T-helper 1 cell treated with Interleukin-12 subunit alpha and Interleukin-12 subunit beta and Interleukin-4 antibody, amounts not matched to agents 30 ng/mL and 1 ng/mL, for 36 hours (primary cell): ENCODE measurements around the gene SOCS3. TPM values are rescaled to one million over a fixed set of nuclear protein-coding genes. Genes with fewer than 3 reads are reported as not detected.

Experiments used
- intact Hi-C: fragments of 100-400 bp; cut with micrococcal nuclease; formaldehyde crosslinking; loops from one replicate; pipeline ENCODE4 v1.15.1; 2024
- total RNA-seq: library from RNA; stranded (reverse); gene quantifications from 2 replicates; pipeline ENCODE4 v1.2.3, GENCODE V29; 2022

The SOCS3 gene, protein sequence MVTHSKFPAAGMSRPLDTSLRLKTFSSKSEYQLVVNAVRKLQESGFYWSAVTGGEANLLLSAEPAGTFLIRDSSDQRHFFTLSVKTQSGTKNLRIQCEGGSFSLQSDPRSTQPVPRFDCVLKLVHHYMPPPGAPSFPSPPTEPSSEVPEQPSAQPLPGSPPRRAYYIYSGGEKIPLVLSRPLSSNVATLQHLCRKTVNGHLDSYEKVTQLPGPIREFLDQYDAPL
- total RNA-seq = 198 and 201 TPM in 2 replicates

DNA sequence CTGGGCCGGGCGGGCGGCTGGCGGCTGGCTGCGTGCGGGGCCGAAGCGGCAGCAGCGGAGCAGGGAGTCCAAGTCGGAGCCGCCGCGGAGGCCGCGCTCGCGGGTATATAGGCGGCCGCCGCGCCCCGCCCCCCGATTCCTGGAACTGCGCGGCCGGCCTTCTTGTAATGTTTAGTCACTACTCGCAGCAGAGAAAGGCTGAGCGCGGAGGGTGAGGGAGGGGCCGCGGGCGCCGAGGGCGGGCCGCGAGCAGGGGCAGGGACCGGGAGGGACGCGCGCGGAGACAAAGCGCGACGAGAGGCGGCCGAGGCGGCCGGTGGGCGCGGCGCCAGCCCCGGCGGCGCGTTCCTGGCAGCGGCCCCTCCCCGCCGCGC, at the start of gene SOCS3:
TSS of gene SOCS3 (minus strand) at position 81 of the 374 bp plus-strand sequence. CDS start 982 bp downstream, outside the sequence.
- intact Hi-C loops = loop anchor here (1.0 to 5.0 kb wide), 11 partner anchors 18 to 480 kb away; partner anchors contain the start of genes CYTH1, PGS1, TNRC6C and USP36

DNA sequence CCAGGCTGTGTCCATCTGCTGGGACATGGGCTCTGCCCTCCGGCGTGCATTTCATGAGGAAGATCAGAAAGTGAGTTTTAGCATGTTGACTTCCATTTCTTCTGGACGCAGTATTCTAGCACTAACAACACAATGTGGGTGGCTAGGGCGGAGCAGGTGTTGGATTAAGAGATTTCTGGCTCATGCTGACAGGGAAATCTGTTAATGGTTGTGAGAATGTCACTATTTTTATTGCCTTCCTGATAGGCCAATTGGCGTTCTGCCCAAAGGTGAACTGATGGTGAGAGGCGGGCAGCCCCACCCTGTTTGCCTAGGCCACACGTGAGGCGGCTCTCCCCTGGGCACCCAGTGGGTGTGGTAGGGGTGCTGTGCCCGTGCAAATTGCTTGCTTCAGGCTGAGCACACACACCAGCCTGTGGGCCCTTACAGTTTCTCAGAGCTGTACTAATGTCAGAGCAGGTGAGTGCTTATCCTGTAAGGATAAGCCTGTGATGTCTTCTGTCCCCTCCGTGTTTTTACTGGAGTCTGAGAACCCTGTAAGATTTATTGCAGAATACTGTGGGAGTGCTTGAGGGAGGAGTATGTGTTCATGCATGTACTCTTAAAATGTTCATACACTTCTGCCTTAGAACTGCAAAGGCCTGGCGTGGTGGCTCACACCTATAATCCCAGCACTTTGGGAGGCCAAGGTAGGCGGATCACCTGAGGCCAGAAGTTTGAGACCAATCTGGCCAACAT, 49.5 kb upstream of the SOCS3 start:
- intact Hi-C loops = no loop called here

DNA sequence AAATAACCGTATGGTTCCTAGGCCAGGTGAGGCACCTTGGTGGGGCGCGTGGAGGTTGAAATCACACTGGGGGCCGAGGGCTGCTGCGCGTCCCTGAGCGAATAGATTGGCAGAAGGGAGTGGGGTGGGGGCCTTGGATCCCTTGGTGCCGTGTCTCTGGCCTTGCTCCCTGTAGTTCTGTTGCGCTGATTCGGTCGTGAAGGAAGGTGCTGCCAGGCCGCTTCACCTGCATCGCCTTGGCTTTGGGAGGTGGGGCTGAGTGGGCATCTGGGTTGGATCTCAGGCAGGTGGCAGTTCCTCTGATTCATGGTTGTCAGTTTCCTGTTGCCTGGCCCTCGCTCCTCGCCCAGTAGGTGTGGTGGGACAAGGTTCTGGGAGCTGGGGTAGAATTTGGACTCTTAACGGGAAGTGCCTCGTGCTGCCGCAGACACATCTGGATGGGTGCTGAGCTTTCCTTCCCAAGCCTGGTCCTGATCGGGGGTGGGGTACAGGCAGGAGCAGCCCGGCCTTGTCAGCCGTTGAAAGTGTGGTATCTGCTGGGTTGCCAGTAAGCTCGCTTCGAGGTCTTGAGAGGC, 48.7 kb upstream of the SOCS3 start:
- intact Hi-C loops = no loop called here

DNA sequence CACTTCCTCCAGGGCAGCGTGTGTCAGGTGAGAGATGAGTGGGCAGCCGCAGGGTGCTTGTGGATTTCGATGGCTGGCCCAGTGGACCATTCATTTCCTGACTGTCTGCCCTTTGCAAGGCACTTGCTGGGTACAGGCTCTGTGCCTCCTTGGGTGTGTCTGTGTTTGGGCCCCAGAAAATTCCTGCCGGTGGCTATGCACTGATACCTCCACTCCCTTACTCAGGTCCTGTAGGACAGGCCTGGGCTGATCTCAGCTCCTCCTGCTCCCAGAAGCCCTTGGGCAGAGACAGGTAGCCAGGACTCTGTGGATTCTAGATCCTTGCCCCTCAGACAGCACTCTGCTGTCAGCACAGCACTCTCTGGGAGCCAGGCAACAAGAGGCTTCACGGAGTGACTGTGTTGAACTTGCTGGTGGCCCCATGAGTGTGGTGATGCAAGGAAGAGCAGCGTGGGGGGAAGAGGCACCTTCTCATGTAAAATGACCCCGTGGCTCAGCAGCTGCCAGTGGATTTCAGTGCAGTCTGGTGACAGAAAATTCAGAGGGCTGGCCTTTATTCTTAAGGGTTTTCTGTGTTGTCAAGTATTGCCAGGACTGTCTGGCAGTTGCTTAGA, 47.6 kb upstream of the SOCS3 start:
- intact Hi-C loops = no loop called here

DNA sequence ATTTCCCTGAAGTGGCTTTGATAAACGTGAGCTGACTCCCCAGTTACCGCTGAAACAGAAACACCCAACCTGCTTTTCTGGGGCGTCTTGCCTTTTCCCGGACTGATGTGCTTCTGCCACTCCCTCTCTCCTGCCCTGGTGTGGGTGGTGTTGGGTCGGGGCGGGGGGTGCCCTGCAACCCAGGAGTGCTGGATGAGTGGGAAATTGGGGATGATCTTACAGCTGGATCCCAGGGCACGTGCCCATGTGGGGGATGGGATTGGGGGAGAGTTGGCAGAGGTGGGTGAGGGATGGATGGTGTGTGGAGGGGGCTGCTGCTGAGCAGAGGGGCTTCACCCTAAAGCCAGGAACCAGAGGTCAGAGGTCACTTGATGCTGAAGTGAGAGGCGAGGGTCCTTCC, 47.0 kb upstream of the SOCS3 start:
- intact Hi-C loops = no loop called here

DNA sequence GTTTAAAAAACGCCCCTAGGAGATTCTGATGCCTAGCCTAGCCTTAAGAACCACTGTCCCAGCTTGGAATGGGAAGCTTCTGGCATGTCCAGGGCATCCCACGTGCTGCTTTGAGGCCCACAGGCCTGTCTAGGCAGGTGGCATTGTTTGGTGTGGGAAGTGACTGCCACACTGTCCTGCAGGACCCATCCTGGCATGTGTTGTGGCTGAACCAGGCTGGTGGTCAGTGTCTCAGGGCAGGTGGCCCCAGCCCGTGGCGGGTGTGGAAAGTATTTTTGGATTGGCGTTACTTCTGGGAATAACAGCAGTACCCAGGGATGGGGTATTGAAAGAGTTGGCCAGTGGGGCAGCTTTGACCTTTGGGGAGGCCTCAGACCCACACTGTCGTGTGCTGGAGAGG, 46.5 kb upstream of the SOCS3 start:
- intact Hi-C loops = no loop called here

DNA sequence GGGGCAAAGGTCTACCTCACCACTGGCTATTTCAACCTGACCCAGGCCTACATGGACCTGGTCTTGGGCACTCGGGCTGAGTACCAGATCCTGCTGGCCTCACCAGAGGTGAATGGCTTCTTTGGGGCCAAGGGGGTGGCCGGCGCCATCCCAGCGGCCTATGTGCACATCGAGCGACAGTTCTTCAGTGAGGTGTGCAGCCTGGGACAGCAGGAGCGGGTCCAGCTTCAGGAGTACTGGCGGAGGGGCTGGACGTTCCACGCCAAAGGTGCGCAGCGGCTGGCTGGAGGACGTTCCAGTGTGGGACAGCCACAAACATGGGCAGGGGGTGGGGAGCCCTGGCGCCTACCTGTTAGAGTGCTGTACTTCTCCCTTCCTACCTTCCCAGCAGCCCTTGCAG, 43.9 kb upstream of the SOCS3 start:
- intact Hi-C loops = no loop called here

DNA sequence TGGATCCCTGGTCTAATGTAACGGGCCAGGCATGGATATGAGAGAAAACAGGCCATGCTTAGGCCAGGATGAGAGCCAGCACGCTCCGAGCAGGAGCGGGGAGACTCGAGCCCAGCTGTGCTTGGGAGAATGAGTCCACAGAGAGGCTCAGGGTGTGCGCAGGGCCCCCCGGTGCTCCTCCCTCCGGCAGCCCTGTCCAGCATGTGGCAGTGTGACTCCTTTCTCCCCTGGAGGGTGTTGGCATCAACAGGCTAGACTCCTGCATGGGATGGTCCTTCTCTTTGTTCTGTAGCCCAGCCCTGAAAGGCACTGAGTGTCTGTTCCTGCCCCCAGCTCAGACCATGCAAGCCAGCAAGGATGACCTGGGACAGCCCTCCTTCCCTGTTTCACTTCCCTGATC, 42.0 kb upstream of the SOCS3 start:
- intact Hi-C loops = no loop called here

DNA sequence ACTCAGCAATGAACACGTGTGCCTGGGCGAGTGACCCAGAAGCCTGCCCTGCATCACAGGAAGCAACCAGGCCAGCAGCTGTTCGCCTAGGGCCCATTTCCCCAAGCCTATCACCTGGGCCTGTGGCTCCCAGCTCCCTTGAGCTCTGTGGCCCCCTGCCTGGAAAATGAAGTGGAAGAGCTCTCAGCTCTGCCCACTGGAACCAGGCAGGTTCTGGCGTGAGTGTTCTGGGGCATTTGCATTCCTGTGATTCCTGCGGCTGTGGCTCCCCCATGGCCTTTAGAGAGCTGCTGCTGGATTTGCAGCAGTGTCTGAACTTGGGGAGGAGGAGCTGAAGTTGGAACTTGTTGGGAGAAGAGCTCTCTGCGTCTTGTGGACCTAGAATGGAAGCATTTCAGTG, 41.4 kb upstream of the SOCS3 start:
- intact Hi-C loops = no loop called here

DNA sequence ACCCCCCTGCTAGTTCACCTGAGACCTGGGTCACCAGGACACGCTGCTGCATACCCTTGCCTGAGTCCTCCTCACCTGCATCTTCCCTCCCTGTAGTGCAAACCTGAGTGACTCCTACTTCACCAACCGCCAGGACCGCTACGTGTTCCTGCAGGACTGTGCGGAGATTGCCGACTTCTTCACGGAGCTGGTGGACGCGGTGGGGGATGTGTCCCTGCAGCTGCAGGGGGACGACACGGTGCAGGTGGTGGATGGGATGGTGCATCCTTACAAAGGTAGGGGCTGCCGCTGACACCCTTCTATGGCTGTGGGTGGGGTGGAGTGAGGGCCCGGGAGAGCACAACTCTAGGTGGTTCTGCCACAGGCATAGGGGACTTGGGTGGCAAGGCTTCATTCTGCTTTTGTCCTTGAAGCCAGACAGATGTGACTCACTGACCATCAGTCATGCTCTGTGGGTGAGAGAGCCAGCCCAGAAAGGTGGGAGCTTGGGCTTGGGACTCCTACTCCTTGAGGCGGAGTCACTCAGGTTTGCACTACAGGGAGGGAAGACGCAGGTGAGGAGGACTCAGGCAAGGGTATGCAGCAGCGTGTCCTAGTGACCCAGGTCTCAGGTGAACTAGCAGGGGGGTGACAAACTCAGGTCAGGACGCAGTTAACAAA, 40.8 kb upstream of the SOCS3 start:
- intact Hi-C loops = no loop called here

DNA sequence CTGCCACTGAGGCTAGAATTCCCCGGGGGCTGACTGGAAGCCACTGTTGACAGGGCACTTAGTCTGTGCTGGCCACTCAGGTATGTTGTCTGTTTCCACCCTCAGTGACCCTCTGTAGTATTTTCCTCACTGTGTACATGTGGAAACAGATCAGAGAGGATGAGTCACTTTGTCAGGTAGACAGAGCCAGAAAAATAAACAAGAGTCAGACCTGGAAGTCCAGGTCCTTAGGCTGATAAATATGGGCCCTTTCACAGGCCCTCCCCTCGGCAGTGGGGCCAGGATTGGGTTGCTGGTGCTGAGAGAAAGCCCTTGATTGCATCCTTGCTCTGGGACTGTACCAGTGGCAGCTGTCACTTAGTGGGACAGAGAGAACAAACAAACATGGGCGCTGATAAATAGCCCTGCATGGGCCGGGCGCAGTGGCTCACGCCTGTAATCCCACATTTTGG, 39.8 kb upstream of the SOCS3 start:
- intact Hi-C loops = no loop called here

DNA sequence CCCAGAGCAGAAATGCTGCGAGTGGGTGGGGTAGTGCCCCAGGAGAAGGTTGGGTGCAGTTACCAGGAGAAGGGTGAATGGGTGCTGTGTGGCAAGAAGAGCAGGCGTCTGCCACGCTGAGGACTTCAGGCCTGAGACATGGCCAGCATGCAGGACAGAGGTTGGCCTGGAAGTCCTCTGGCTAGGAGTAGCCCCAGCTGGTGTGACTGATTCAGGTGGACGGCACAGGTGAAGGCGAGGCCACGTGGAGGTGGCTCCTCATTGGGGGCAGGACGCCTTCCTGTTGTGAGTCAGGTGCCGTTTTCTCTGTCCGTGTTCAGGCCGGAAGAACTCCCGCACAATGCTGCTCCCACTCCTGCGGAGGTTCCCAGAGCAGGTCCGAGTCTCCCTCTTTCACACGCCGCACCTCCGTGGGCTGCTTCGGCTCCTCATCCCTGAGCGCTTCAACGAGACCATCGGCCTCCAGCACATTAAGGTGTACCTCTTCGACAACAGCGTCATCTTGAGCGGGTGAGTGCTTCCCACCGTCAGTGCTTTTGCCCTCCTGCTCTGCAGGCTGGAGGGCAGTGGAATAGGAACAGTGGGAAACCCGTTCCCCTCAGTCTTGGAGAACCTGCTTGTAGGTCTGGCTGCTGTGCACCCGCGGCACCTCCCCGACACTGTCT, 39.3 kb upstream of the SOCS3 start:
- intact Hi-C loops = no loop called here

DNA sequence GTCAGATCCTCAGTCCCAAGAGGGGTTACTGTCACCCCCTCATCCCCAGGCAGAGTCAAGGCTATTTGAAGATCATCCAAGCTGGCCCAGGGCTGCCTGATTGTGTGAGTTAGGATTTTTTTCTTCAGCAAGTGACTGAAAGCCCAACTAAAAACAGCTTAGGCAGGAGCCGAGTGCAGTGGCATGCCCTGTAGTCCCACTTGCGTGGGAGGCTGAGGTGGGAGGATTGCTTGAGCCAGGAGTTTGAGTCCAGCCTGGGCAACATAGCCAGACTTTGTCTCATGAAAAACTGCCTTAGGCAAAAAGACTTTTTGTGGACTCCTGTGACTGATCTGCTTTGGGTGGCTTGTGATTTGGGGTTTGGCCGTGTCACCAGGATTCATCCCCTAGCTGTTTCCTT, 38.5 kb upstream of the SOCS3 start:
- intact Hi-C loops = no loop called here

DNA sequence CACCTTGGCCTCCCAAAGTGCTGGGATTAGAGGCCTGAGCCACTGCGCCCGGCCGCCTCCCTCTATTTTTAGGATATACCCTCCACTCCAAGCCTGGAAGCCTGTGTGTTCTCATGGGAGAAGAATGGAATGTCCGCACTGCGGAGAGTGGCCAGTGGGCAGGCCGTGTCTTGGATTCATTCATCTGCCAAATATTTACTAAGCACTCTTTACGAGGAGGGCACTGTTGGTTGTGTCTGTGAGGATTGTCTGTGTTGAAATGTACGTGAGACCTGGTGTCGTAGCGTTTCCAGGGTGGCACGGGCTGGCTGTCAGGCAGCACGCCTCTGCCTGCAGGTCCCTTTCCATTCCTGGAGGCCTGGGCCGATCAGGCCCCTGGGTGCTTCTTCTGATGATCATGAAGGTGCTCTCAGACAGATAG, 37.8 kb upstream of the SOCS3 start:
- intact Hi-C loops = no loop called here

DNA sequence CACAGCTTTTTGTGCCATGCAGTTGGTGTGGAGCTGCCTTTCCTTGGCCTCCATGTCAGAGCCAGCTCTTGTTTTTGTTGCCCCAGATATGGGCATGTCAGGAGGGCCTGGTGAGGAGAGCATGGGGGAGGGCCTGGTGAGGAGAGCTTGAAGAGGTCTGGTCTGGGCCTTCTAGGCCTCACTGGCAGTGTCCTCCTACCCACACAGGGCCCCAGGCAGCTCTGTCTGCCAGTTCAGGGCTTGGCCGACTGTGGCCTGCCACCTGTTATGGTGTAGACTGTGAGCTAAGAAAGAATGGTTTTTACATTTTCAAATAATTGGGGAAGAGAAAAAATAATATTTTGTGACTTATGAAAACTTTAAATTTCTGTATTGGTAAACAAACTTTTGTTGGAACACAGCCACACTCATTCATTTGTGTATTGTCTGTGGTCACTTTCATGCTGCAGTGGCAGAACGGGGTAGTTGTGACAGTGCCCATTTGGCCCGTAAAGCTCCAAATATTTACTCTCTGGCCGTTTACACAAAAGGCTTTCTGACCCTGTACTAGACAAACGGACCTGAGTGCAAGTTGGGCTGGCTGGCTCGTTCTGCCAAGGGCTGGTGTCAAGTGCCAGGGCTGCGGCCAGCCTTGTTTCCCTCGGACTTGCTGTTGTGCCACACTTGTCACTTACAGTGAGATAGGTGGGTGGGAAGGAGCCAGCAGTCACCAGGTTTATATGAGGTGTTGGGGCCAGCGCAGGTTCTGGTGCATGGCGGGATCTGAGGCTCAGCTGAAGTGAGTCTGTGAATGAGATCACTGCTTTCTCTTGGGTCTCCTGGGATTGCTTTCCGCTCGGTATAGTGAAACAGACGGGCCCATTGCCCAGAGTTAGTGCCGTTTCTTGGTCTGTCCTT, 36.8 kb upstream of the SOCS3 start:
- intact Hi-C loops = no loop called here

DNA sequence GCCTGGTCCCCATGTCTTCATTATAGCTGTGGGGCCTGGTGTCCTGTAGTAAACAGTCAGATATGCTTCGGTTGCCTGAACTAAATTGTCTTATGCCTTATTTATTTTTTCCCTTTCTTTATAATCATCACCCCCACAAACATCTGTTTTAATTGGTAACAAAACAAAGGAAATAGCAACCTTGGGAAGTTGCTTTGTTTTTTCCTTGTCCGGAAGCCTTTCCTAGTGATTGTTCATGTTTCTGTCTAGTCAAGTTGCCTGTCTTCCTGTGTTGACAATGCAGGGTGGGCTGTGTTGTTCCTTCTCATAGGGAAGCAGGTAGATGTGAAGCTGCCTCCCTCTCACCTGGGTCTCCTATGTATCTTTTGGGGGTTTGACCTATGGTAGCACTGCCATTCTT, 35.3 kb upstream of the SOCS3 start:
- intact Hi-C loops = no loop called here

DNA sequence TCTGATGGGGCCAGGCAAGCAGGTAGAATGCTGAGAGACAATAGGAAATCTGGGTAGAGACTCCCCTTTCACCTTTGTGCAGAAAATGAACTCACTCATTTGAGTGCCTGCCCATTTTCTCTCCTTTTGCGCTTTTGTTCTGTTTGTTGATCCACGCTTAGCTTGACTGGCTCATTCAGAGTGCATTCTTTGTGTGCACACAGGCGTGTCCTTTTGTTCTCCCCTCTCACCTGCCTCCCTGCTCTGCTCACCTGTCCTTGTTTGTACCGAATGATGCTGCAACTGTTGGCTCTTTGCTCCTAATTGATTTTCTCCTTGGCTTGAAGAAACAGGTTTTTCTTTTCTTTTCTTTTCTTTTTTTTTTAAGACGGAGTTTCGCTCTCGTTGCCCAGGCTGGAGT, 34.3 kb upstream of the SOCS3 start:
- intact Hi-C loops = no loop called here

DNA sequence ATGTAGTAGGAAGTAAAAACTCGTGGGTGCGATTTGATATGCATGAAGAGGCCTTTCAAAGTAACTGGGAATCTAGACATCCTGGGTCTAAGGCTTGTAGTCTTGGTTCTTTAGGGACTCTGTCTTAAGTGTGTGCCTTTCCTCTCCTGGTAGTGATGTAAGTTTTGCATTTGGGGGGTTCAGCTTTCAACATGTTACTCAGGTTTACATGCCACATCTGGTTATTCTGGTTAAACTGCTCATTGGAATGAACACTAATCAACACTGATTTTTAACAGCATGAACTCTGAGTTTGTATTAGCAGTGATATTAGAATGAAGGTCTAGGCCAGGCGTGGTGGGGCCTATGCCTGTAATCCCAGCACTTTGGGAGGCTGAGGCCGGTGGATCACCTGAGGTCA, 33.7 kb upstream of the SOCS3 start:
- intact Hi-C loops = no loop called here

DNA sequence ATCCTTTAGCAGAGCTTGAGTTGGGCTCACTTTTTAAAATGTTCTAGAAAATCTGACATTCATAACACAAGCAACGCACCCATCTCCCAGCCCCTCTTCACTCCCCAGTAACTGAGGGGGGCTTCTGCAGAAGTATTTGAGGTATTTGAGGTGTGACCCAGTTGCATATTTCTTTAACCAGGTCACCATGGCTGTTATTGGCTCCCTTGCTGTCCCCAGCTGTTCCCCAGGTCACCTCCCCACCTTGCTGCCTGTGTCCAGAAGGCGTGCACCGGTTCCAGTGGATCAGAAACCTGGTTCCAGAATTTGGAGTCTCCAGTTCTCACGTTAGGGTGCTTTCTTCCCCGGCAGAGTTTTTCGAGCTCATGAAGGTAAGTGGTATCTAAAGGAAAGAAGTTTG, 32.4 kb upstream of the SOCS3 start:
- intact Hi-C loops = no loop called here

DNA sequence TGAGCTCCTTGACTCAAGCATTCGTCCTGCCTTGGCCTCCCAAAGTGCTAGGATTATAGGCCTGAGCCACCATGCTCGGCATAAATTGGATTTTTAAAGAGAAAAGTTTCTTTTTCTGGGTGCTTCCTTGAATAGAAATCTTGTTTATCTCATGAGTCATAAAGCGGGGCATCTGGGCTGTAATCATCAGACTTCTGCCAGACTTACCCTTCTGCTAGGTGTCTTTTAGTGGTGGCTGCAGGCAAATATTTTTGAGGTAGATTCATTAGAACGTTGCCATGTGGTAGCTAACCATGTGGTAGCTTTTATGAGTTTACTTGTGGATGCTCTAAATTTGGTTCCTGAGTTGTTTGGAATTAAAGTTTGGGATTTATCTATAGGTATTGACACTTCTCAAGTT, 32.0 kb upstream of the SOCS3 start:
- intact Hi-C loops = no loop called here
